GM08714 (cell line): ENCODE results near the gene TDRD1.

ENCODE experiments used
- H3K4me3 ChIP-seq: fragments of 200-500 bp; sonication (Bioruptor generic); 2 replicates; pipeline ENCODE4 v1.5.1; 2014; ENCODE audit warnings: mild to moderate bottlenecking, low read length, inconsistent platforms
- ZNF274 ChIP-seq: IDR thresholded peaks from 2 replicates; pipeline ENCODE4 v1.6.1; 2012; ENCODE audit warnings: mild to moderate bottlenecking, low read depth, low read length

TDRD1 gene

DNA sequence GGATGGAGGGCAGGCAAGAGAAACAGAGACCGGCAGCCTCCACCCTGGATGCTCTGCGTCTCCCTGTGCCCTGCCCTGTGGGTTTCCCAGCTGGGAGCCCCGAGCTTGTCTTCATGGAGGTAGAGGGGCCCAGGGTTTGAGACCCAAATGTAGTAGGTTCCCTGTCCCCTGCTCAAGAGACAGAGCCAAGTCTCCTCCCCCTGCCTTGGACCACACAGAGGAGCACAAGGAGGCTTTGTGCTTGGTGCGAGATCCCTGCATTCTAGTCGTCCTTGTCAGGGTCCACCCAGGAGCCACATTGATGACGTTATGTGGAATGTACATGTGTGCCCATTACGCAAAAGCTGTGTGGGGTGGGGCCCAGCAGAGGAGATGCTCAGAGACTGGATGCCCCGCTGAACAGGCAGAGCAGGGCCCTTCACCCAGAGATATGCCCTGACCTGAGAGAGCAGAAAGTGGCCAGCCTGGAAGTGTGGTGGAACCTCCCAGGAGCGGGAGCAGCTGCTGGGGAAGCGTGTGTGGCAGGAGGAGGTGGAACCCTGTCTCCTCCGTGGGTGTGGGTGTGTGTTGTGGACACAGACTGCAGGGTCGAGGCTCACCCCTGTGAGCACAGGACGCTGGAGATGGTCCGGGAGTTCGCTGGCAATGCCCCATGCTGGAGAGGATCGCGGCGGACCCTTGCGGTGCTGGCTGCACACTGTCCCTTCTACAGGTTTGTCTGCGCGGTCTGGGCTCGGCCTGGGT is 99.2 kb downstream of the TDRD1 start:
- no peak overlapping the region for H3K4me3 ChIP-seq
- no peak for TF ChIP-seq ZNF274

DNA sequence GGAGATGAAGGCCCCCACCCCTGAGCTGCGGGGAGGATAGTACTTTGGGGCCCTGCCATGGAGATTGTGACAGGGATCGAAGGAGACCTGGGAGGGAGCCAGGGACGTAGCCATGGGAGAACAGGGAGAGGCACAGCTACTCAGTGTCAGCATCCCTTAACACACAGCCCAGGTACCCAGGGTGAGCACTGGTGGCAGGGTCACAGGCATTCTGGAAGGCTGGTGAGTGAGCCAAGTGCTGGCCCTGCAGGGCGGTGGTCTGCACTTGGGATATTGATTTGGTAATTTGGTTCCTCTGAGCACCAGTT is 99.7 kb downstream of the TDRD1 start:
- TF ChIP-seq ZNF274: no peak
- H3K4me3 ChIP-seq: no peak overlapping the region

DNA sequence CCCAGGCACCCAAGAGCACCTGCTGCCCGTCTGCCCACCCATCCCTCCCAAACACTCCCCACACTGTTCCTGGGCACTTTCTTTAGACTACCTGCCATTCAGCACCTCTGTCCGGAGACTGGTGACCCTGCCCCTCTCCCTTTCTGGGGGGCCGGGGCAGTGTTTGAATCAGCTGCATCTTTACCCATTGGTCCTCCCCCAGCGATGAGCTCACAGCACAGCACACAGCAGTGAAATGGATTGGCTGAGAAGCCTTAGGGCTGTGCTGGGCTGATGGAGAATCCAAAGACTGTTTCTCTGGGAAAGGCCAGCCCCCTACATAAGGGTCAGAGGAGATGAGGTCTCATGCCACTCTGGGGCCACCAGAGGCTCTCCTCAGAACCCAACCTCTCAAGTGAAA is 100.1 kb downstream of the TDRD1 start:
- no peak for TF ChIP-seq ZNF274
- H3K4me3 ChIP-seq: no peak overlapping the region

DNA sequence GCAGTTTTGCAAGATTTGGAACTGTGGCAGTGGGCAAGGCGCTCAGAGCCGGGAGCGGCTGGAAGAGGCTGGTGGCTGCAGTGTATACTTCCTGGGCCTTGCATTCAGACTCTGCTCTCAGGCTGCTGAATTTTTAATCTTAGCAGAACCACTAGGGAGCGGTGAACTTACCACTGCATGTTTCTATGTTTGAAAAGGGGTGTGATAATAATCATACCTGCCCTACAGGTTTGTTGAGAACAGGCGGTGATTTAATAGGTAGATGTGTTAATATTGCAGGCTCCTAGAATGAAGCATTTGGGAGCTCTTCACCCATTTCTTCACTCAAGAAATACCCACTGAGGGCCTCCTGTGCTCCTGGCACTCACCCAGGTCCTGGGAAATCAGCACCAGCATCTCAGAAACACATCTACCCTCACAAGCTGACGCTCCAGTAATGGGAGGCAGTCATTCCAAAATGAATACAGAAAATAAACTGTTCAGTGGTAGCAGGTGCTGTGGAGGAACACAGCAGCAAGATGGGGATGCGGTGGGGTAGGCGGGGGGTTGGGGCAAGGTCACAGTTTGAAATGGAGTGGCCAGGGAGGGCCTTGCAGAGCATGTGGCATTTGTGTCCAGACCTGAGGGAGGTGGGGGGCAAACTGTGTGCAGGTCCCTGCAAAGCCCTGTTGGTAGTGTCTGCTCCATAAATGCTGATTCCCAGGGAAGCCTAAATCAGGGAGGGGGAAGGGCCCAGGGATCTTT is 100.9 kb downstream of the TDRD1 start:
- TF ChIP-seq ZNF274: no peak
- no peak overlapping the region for H3K4me3 ChIP-seq

DNA sequence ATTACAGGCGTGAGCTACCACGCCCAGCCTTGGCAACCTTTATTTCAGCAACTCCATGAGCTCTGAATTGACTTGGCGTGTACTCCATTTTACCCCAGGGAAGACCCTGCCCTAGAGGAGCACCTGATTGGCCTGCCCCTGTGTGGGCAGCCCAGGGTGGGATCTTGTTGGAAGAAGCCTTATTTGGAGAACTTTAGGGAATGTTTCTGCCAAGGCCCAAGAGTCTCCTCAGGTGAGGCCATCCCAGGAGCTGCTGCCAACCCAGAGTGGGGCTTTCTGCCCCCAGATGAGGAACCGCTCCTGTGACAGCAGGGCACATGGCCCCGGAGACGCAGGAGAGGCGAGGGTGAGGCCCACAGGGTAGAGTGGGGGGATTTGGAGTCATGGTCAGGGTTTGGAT is 101.9 kb downstream of the TDRD1 start:
- no peak overlapping the region for H3K4me3 ChIP-seq
- no peak for TF ChIP-seq ZNF274

DNA sequence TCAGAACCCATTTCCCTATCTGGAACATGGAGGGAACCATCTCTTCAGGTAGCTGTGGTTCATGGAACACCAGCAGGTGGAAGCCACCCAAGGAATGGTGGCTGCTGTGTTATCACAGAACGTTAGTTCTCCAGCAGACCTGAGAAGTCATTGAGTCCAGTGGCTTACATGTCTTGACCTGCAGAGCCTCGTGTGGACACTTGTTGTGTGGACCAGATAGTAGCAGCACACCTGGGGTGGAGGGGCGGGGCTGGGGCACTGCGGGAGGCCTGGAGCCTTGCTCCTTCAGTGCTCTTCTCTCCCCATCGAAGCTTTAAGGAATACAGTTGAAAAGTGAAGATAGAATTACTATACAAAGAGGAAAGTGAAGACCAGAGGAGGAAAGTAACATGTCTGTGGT is 102.3 kb downstream of the TDRD1 start:
- TF ChIP-seq ZNF274: no peak
- H3K4me3 ChIP-seq: no peak overlapping the region
